HG03139 (cell line): Measurements from ENCODE around the gene SELPLG.
"Not testable (repeated sequence)": the region's sequence is repeated elsewhere in the genome, so short reads cannot be mapped to it uniquely, and the experiment has no call there.

ENCODE experiments used
- ATAC-seq: cut with Tn5 transposase; IDR thresholded peaks from one replicate; pipeline ENCODE4 v1.9.1; 2021; ENCODE audit not compliant: unreplicated experiment

The SELPLG gene

DNA sequence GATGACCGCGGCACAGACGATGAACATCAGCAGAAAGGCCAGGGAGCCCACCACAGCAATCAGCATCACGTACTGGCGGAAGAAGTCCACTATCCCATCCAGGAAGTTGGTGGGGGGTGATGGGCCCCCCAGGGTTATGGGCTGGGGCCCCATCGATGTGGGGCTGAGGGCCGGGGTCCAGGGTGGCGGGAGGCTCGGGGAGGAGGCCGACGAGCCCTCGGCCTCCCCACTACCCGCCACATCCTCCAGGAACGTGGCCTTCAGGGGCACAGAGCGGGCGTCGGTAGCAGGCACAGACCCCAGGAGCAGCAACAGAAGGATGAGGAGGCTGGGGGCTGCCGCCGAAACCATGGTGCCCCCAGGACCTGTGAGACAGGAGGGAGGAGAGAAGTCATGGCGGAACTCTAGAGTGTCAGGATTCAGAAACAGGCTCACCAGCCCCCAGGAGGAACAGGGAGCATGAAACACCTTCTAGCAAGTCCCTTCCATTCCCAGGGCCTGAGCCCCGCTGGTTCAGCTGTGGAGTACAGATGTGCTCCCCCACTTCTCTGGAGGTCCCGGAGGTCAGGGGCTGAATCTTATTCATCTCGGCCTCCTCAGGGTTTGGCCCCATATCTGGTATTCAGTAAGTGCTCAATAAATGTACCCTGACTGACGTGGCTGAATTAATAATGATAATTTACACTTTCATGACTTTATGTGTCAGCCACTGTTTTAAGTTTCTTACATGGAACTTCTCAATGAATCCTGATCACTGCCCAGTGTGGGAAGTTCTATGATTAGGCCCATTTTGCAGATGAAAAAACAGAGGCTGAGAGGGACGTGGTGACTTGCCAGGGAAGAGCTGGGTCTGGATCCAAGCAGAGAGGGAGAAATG lies 41.4 kb downstream of the SELPLG start:
- no peak for ATAC-seq

DNA sequence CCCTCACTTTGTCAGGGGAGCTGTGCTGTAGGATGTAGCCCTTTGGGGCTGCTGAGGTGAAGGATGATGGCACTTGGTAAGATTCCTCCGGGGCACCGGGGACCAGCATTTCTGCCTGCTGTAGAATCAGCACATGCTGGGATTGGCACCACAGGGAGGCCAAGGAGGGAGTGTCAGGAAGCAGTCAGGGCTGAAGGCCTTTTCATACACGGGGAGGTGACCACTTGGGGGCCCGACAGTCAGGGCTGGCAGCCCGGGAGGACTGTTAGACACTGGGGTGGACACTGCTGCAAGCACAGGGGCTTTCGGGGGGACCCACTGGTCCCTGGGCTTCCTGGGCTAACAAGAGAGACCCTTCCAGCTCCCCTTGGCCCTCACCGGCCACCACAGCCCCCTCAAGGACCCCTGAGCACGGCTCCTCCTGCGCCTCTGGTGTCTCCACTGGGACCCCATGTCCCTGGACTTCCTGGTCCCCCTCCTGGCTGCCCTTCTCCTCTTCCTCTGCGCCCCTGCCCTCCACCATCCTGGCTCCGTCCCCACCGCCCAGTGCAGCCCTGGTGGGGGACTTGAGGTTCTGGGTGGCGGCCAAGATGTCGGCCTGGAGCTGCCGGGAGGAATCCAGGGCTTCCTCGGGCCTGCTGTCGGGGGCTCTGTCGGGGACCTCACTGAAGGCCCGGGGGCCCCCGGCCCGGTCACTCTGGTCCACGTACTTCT lies 42.3 kb downstream of the SELPLG start:
- ATAC-seq, result no peak

DNA sequence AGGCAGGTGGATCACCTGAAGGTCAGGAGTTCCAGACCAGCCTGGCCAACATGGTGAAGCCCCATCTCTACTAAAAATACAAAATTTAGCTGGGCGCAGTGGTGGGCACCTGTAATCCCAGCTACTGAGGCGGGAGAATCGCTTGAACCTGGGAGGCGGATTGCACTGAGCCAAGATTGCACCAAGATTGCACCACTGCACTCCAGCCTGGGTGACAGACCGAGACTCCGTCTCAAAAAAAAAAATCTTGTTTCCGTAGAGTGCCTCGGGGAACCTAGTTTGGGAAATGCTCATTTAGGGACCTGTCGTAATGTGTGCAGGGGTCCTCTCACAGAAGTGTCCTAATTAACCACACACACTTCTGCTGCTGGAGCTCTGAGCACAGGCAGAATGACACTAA lies 43.2 kb downstream of the SELPLG start:
- not testable (repeated sequence) for ATAC-seq

DNA sequence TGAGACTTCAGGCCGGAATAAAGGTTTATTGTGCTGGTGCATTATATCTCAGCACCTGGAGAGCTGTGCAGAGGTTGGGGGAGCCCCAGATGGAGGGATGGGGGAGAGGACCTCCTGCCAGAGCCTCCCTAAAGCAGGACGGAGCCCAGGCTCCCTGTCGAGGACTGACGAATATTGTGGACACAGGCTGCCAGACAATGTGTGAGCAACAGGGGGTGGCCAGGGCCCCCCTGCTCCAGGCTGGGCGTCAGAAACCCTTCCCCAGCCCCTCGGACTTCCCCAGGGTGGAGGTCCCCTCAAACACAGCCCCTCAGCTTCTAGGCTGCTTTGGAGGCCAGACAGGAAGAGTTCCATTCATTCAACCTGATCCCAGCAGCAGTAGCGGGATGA lies 43.9 kb downstream of the SELPLG start:
- ATAC-seq, result no peak

DNA sequence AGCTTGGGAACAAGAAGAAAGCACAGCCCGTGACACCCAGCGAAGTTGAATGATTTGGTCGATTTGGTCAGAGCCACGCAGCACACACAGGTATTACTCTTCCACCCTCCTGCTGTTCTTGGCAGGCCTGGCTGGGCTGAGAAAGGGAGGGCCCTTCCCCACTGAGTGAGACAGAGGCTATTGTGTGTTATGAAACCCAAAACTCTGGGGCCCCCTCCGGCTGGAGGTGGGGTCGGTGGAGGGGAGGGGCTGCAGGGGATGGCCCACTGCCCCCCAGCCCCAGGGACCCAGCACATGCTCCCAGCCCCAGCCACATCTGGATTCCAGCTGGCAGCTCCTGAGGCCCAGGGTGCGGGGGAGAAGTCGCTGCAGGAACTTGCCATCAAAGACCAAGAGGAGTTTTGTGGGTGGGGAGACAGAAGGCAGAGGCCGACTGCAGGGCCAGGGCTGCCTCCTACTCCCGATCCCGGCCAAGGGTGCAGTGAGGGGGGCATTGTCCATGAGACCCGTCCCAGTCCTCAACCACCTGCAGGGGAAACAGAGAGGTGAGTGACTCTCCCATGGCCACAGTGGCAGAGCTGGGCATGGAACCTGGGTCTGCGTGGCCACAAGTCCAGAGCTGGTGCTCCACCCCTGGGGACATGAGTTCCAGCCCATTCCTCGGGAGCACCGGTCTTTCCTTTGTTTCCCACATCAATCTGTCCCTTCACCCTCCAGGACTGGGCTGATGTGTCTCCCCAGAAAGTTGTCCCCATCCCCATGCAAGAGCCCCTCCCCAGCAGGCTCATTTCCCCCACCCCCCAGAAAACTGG lies 44.5 kb downstream of the SELPLG start:
- ATAC-seq, result no peak

DNA sequence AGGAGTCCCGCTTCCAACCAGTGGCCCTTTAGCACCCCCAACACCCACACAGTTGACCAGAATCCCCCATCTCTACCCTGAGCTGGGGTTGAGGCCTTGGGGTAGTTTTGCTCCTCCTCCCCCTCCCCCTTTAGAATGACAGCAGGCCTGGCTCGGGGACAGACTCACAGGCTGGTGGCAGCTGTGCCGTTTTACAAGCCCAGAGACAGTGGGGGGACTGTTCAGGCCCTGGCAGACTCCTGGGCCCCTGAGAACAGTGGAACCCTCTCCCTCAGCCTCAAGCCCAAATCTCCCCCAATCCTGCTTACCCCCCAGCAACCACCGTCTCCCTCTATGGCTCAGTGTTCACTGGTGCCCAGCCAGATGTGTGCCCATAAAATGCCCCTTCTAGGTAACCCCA lies 45.9 kb downstream of the SELPLG start:
- no peak for ATAC-seq

DNA sequence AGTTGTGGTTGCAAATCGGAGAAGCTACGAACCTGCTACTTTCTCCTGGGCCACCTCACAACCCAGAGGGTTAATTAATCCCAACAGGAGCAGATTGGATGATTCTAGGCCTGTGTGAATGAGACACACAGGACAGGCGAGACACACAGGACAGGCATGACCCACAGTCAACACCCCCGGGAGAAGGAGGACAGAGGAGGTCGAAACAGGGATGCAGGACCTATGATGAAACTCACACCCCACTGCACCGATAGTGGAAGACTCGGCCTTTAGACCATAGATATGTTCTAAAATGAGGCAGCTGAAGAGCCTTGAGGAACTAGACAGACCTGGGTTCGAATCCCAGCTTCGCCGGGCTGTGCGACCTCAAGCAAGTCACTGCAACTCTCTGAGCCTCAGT lies 47.4 kb downstream of the SELPLG start:
- ATAC-seq, result no peak

DNA sequence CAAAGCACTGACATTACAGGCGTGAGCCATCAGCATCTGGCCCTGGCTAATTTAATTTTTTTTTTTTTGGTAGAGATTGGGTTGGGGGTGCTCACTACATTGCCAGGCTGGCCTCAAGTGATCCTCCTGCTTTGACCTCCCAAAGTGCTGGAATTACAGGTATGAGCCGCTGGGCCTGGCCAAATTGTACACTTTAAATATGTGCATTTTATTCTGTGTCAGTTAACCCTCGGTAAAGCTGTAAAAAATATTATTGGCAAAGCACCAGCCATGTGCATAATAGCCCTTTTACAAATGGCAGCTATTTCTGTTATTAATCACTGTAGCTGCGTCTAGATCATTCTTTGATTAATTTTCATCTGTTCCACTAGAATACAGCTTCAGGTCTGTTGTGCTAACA lies 47.8 kb downstream of the SELPLG start:
- no peak for ATAC-seq

DNA sequence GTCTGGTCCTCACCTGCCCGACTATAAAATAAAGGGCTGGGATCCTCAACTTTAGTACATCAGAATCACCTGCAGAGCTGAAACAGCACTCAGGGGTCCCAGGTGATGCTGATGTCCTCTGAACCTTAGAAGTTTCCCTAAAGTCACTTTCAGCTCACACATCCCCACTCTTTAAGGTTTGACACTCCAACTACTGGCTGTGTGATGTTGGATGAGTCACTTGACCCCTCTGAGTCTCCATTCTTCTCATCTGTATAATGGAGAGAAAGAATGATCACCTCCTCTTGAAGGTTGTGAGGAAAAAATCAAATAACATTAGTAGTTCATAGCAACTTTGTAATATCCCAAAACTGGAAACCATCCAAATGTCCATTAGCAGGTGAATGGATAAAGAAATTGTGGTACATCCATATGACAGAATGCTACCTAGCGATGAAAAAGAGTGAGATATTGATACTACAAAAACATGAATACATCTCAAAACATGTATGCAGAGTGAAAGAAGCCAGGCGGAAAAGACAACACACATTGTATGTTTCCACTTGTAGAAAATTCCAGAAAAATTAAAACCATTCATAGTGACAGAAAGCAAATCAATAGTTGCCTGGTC lies 49.1 kb downstream of the SELPLG start:
- ATAC-seq, result no peak

DNA sequence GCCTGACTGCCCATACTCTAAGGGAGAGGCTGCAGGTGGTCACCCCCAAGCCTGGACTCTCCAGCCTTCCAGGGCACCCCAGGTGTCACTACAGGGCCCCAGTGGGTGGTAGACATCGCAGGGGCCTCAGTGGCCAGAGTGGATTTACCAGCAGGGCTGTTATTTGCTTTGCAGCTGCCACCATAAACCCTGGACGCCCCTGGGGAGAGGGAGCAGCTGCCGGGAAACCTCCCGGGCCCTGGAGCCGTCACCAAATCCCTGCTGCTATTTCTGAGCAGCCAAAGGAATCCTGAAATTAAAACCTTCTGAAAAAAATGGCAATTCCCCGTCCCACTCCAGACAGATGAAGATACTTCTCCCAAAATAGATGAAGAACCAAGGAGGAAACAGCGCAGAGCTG lies 49.7 kb downstream of the SELPLG start:
- ATAC-seq, result no peak

DNA sequence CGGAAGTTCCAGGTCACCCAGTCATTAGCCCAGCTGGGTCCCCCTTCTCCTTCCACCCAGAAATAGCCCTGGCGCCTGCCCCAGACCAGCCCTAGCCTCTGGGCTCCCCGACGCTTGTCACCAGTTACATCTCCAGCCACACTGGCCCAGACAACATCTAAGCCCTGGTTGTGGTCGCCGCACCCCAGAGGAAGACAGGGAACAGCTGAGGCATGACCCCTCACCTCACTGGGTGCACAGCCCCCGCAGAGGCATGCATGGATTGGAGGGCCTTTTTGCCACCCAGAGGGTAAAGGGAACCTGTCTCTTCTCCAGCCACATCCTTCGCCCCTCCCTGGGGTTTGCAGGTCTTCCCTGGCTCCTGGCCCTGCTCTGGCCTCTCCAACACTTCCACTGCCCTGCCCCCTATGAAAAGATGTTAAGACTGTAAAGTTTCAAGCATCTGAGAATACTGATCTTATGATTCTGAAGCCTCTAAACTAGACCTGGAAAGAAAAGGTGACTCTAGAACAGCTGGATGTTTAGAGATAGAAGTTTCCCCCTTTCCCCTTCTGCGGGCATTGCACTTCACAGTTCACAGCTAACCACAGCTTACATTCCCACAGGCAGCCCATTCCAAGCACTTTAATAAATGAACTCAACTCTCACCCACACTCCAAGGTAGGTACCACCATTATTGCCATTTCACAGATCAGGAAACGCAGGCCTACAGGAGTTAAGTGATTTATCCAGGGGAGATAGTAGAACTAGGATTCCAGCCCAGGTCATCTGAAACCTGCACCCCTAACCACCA lies 50.5 kb downstream of the SELPLG start:
- ATAC-seq, result no peak

DNA sequence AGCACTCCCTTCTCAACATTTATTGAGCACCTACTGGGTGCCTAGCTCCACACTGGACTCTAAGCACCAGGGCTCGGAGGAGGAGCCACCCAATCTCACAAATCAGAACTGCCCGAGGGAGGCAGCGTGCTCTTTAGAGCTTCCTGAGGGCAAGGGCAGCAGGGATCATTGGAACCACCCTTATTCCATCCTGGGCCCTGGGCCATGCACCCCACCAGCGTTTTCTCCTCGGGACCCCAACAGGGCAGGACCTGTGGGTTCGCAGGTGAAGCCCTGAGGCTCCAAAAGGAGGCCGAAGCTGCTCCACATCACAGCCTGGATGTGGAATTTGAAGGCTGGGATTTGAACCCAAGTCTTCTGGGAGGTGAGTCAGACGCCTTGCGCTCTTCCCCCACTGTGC lies 51.2 kb downstream of the SELPLG start:
- ATAC-seq, result no peak

DNA sequence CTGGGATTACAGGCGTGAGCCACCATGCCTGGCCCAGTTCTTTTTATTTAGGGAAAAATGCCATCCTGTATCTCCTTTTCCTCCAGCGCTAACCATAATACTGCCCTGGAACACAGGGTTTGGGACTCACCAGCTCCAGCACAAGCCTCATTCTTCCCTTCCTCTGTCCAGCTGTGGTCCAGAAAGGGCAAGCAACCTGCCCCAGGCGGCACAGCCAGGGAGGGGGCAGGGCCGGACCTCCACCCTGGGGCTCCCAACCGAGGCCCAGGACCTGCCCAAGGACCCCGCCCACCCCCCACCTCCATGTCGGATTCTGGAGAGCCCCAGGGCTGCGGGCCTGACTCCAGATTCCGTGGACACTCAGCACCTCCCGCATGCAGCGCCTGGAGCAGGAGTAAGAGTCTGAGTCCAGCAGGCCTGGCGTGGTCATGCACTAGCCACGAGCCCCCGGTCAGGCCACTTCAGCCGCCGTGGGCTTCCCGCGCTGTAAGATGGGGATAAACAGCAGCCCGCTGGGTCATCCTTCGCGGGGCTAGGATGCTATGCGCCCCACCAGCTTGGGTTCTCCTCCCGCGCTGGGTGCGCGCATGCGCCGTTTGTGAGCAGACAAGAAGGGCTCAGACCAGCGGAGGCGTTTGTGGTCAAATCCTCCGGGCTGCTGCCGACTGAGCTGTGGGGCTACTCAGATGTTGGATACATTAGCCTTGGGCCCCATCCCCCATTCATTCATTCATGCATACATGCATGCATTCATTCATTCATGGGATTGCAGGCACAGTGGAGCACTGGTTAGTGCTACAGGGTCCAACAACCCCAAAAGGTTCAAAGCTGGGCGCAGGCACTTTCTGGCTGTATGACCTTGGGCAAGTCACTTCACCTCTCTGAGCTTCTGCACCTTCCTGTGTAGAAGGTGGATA lies 52.1 kb downstream of the SELPLG start:
- no peak for ATAC-seq

DNA sequence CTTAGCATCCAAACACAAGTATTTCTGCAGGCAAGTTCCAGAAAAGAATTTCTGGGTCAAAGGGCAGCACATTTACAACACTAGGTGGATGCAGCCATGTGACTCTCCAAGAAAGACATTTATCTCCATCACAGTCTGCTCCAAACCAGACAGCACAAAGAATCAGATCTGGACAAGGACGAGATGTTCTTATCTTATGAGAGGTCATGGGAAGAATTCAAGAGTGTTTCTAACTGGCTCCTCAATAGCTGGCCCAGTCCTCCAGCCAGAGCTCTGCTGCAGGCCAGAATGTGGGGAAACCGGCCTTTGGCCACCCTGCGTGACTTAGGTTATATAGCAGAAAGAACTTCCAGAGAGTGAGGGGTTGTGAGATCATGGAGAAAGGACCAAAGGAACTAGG lies 53.2 kb downstream of the SELPLG start:
- ATAC-seq, result no peak

DNA sequence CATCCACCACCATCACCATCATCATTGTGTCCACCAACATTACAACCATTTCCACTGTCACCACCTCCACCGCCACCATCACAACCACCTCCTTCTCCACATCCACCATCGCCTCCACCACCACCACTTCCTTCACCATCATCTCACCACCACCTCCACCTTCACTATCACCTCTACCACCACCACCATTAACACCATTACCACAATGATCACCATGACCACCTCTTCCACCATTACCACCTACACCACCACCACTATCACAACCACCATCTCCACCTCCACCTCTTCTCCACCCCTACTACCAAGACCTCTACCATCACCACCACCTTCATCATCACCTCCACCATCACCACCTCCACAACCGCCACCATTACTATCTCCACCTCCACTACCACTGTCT lies 54.9 kb downstream of the SELPLG start:
- ATAC-seq, result no peak

DNA sequence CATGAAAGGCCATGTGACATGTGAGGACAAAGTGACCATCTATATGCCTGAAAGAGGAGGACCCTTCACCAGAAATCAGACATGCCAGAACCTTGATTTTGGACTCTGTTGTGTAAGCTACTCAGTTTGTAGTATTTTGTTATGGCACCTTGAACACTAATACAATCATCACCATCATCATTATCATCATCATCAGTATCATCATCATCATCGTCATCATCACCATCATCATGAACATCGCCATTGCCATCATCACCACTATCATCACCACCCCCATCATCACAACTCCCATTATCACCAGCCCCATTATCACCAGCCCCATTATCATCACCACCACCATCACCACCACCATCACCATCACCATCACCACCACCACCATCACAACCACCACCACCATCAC lies 55.4 kb downstream of the SELPLG start:
- no peak for ATAC-seq

DNA sequence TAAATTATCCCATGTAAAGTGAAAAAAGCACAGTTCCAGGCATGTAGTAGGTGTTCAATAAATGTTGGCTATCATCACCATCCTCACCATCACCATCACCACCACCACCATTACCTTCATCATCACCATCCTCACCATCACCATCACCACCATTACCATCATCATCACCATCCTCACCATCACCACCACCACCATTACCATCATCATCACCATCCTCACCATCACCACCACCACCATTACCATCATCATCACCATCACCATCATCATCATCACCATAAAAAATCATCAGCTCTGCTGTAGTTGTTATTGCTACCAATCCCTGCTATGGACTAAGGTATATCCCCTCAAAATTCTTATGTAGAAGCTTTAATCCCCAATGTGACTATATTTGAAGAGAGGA lies 56.2 kb downstream of the SELPLG start:
- no peak for ATAC-seq

DNA sequence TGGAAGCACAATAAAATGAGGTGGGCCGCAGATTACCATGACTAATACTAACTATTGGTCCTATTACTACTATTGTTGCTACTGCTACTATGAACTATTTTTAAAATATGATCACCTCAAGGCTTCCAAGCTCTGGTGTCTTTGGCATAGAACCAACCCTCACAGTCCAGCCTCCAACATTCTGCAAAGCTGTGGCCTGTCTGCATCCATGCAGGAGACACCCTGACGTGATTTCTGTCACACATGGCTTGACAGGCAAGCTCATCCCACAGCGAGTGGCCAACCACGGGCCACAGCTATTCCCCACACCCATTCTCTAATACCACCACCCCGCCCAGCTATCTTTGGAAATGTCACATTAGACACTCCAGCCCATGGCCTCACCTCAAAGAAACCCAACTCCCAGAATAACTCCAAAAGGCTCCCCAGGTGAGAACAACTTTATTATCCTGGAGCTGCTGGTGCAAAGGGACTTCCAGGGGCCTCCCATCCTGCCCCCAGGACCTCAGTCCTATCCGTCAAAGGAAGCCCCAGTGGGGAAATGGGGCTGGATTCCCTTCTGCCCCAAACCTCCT lies 56.9 kb downstream of the SELPLG start:
- no peak for ATAC-seq
